ENCODE data around the gene ATP8B3. TPM values are rescaled to one million over a fixed set of nuclear protein-coding genes. Genes with fewer than 3 reads are reported as not detected.

Gene ATP8B3
- total and polyA plus RNA-seq, 2 of the 13 experiments (the other 11 are each of a cell fraction or from before 2014, with no cell fraction given): 2.6 to 5.9 TPM

DNA sequence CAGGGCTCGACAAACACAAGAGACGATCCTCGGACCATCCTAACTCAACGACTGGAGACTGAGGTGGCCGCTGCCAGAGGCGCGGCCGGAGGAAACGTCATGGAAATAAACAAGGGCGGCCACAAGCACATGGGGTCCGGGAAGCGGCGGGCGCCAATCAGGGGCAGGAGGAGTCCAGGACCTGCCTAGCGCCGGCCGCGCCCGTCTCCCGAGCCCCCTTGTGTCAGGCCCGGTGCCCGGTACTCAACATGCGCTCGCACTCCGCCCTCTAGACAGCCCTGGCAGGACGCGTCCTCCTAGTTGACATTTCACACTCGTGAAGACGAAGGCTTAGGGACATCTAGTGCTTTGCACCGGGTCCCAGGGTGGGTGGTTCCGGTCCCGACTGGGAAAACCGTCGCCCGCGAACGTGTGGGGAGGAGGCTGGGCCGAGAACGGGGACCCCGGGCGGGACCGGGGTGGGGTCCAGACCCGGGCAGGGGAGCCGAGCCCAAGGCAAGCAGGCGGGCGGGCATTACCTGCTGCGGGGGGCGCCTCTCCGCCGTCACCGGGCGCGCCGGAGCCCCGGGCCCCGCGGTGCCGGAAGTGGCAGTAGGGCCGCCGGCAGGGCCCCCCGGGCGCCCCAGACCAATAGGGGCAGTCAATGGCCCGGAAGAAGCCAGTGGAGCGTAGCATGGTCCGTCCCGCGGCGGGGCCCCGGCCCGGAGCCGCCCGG lies 35.8 kb upstream of the ATP8B3 start (continued):
- TF ChIP-seq, protein P1, sequence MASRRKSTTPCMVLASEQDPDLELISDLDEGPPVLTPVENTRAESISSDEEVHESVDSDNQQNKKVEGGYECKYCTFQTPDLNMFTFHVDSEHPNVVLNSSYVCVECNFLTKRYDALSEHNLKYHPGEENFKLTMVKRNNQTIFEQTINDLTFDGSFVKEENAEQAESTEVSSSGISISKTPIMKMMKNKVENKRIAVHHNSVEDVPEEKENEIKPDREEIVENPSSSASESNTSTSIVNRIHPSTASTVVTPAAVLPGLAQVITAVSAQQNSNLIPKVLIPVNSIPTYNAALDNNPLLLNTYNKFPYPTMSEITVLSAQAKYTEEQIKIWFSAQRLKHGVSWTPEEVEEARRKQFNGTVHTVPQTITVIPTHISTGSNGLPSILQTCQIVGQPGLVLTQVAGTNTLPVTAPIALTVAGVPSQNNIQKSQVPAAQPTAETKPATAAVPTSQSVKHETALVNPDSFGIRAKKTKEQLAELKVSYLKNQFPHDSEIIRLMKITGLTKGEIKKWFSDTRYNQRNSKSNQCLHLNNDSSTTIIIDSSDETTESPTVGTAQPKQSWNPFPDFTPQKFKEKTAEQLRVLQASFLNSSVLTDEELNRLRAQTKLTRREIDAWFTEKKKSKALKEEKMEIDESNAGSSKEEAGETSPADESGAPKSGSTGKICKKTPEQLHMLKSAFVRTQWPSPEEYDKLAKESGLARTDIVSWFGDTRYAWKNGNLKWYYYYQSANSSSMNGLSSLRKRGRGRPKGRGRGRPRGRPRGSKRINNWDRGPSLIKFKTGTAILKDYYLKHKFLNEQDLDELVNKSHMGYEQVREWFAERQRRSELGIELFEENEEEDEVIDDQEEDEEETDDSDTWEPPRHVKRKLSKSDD (CRISPR knock-in tag; IDR thresholded peaks at IDR 0.05; ENCODE audit: low read depth): no peak
- TF ChIP-seq ZNF224 (CRISPR knock-in tag; IDR thresholded peaks at IDR 0.05) (no peak), KLF11 (CRISPR knock-in tag; IDR thresholded peaks at IDR 0.05) (no peak), ZBTB42 (CRISPR knock-in tag; IDR thresholded peaks at IDR 0.05) (no peak), ZSCAN31 (CRISPR knock-in tag; IDR thresholded peaks at IDR 0.05; ENCODE audit: low read depth) (no peak), ZEB1 (IDR thresholded peaks at IDR 0.05; ENCODE audit: insufficient replicate concordance, low read depth) (no peak), BORCS8-MEF2B (CRISPR knock-in tag; IDR thresholded peaks at IDR 0.05) (peak; percentile 34; the same call in 1 of the 2 replicates), ZNF563 (CRISPR knock-in tag; IDR thresholded peaks at IDR 0.05) (peak; percentile 75; the same call in 1 of the 2 replicates), ZNF672 (CRISPR knock-in tag; IDR thresholded peaks at IDR 0.05) (no peak), ZFYVE20 (CRISPR knock-in tag; IDR thresholded peaks at IDR 0.05; ENCODE audit: borderline replicate concordance, low read depth) (no peak), ZSCAN9 (CRISPR knock-in tag; IDR thresholded peaks at IDR 0.05; ENCODE audit: borderline replicate concordance) (no peak), ZNF143 (CRISPR knock-in tag; IDR thresholded peaks at IDR 0.05) (peak; percentile 50; the same call in 1 of the 2 replicates), PCBP1 (IDR thresholded peaks at IDR 0.05; ENCODE audit: borderline replicate concordance, low read depth, low read length) (no peak), TARDBP (CRISPR knock-in tag; IDR thresholded peaks at IDR 0.05) (0 out of 2 replicates have a peak, but pooled peaks have one; percentile 26), ZNF124 (CRISPR knock-in tag; IDR thresholded peaks at IDR 0.05) (no peak), FOXO1 (CRISPR knock-in tag; IDR thresholded peaks at IDR 0.05) (peak; percentile 31; the same call in 1 of the 2 replicates), SATB2 (CRISPR knock-in tag; IDR thresholded peaks at IDR 0.05) (no peak)
- TF ChIP-seq, protein P2, sequence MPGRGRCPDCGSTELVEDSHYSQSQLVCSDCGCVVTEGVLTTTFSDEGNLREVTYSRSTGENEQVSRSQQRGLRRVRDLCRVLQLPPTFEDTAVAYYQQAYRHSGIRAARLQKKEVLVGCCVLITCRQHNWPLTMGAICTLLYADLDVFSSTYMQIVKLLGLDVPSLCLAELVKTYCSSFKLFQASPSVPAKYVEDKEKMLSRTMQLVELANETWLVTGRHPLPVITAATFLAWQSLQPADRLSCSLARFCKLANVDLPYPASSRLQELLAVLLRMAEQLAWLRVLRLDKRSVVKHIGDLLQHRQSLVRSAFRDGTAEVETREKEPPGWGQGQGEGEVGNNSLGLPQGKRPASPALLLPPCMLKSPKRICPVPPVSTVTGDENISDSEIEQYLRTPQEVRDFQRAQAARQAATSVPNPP (CRISPR knock-in tag; IDR thresholded peaks at IDR 0.05): no peak
- TF ChIP-seq, protein P3, sequence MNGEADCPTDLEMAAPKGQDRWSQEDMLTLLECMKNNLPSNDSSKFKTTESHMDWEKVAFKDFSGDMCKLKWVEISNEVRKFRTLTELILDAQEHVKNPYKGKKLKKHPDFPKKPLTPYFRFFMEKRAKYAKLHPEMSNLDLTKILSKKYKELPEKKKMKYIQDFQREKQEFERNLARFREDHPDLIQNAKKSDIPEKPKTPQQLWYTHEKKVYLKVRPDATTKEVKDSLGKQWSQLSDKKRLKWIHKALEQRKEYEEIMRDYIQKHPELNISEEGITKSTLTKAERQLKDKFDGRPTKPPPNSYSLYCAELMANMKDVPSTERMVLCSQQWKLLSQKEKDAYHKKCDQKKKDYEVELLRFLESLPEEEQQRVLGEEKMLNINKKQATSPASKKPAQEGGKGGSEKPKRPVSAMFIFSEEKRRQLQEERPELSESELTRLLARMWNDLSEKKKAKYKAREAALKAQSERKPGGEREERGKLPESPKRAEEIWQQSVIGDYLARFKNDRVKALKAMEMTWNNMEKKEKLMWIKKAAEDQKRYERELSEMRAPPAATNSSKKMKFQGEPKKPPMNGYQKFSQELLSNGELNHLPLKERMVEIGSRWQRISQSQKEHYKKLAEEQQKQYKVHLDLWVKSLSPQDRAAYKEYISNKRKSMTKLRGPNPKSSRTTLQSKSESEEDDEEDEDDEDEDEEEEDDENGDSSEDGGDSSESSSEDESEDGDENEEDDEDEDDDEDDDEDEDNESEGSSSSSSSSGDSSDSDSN (CRISPR knock-in tag; IDR thresholded peaks at IDR 0.05): peak; percentile 29; the same call in 1 of the 2 replicates
- TF ChIP-seq, protein P4, sequence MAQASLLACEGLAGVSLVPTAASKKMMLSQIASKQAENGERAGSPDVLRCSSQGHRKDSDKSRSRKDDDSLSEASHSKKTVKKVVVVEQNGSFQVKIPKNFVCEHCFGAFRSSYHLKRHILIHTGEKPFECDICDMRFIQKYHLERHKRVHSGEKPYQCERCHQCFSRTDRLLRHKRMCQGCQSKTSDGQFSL (CRISPR knock-in tag; IDR thresholded peaks at IDR 0.05): no peak
- TF ChIP-seq, protein P5, sequence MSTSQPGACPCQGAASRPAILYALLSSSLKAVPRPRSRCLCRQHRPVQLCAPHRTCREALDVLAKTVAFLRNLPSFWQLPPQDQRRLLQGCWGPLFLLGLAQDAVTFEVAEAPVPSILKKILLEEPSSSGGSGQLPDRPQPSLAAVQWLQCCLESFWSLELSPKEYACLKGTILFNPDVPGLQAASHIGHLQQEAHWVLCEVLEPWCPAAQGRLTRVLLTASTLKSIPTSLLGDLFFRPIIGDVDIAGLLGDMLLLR (CRISPR knock-in tag; IDR thresholded peaks at IDR 0.05): no peak
- TF ChIP-seq, protein P6, sequence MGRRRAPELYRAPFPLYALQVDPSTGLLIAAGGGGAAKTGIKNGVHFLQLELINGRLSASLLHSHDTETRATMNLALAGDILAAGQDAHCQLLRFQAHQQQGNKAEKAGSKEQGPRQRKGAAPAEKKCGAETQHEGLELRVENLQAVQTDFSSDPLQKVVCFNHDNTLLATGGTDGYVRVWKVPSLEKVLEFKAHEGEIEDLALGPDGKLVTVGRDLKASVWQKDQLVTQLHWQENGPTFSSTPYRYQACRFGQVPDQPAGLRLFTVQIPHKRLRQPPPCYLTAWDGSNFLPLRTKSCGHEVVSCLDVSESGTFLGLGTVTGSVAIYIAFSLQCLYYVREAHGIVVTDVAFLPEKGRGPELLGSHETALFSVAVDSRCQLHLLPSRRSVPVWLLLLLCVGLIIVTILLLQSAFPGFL (CRISPR knock-in tag; IDR thresholded peaks at IDR 0.05): no peak
